PC-9 (cell line): ENCODE measurements around the gene PRR19. TPM values are rescaled to one million over a fixed set of nuclear protein-coding genes. Genes with fewer than 3 reads are reported as not detected.

ENCODE experiments used
- BruUV-seq: library from RNA; stranded (reverse); fragments of 400-500 nt; replicated peaks from 2 replicates; lab custom pipeline; 2021; lab: Mats Ljungman, UMichigan
- CTCF ChIA-PET: fragments of 300-600 bp; sonication (Branson Sonifier 250); formaldehyde crosslinking; loops from one replicate; lab custom pipeline; 2022; ENCODE audit warnings: antibody characterized with exemption; lab: Charles Lee
- POLR2A ChIA-PET: fragments of 300-600 bp; sonication (Branson Sonifier 250); formaldehyde crosslinking; loops from one replicate; lab custom pipeline; 2022; ENCODE audit warnings: antibody characterized with exemption; ENCODE audit not compliant: unreplicated experiment; lab: Charles Lee
- DNase-seq, 2 experiments: peaks; one replicate each; pipeline versions ENCODE4 v3.0.0 to v3.0.0-alpha.2; 2015 to 2022; ENCODE audit warnings: mixed read lengths in 1 of 2
- H2AFZ ChIP-seq: fragments of 200-600 bp; sonication (generic); 2 replicates; pipeline ENCODE4 v1.8.1; 2017; ENCODE audit warnings: antibody characterized with exemption
- H3F3A ChIP-seq: fragments of 200-600 bp; sonication (generic); 2 replicates; pipeline ENCODE4 v1.8.1; 2017; ENCODE audit warnings: antibody characterized with exemption, mild to moderate bottlenecking, low read depth; ENCODE audit not compliant: insufficient read depth
- H3K27ac ChIP-seq: fragments of 200-600 bp; sonication (generic); 2 replicates; pipeline ENCODE4 v1.6.1; 2016; ENCODE audit warnings: mixed run types
- H3K27me3 ChIP-seq: fragments of 200-600 bp; sonication (generic); 2 replicates; pipeline ENCODE4 v1.6.1; 2016; ENCODE audit warnings: low read depth, mixed run types; ENCODE audit not compliant: insufficient read depth
- H3K36me3 ChIP-seq: fragments of 200-600 bp; sonication (generic); 2 replicates; pipeline ENCODE4 v1.6.1; 2016; ENCODE audit warnings: low read depth, mixed run types
- H3K4me1 ChIP-seq: fragments of 200-600 bp; sonication (generic); replicated peaks from 2 replicates; pipeline ENCODE4 v1.6.1; 2016; ENCODE audit warnings: mixed run types; ENCODE audit not compliant: insufficient read depth
- H3K4me2 ChIP-seq: fragments of 200-600 bp; sonication (generic); 2 replicates; pipeline ENCODE4 v1.6.1; 2017; ENCODE audit warnings: mixed run types
- H3K4me3 ChIP-seq: fragments of 200-600 bp; sonication (generic); 2 replicates; pipeline ENCODE4 v1.6.1; 2016; ENCODE audit warnings: mixed run types
- H3K79me2 ChIP-seq: fragments of 200-600 bp; sonication (generic); 2 replicates; pipeline ENCODE4 v1.6.1; 2017; ENCODE audit warnings: low read depth, mixed run types
- H3K9me2 ChIP-seq: fragments of 200-600 bp; sonication (generic); 2 replicates; pipeline ENCODE4 v1.8.1; 2017; ENCODE audit warnings: mild to moderate bottlenecking; ENCODE audit not compliant: insufficient read depth
- H3K9me3 ChIP-seq: fragments of 200-600 bp; sonication (generic); 2 replicates; pipeline ENCODE4 v1.8.1; 2016; ENCODE audit warnings: low read depth; ENCODE audit not compliant: insufficient read depth
- H4K20me1 ChIP-seq: fragments of 200-600 bp; sonication (generic); 2 replicates; pipeline ENCODE4 v1.8.1; 2017; ENCODE audit not compliant: insufficient read depth
- EZH2 ChIP-seq: fragments of 200-600 bp; sonication (generic); IDR thresholded peaks from 2 replicates; pipeline ENCODE4 v1.8.0; 2017; ENCODE audit warnings: antibody characterized with exemption, low read depth
- intact Hi-C: fragments of 100-400 bp; cut with micrococcal nuclease; formaldehyde crosslinking; loops from one replicate; pipeline ENCODE4 v1.10.0; 2022; ENCODE audit not compliant: unreplicated experiment
- total RNA-seq: library from RNA; stranded (reverse); gene quantifications from 2 replicates; pipeline ENCODE4 v1.2.3, GENCODE V29; 2021
- TF ChIP-seq, protein P1 (sequence below): fragments of 200-600 bp; sonication (generic); conservative IDR thresholded peaks from 2 replicates; pipeline ENCODE4 v1.6.1; 2017; ENCODE audit warnings: mixed run types, antibody characterized with exemption, mild to moderate bottlenecking, moderate library complexity

PRR19 gene
- total RNA-seq, 1 experiment from 2014 or later, result 0.85 TPM

DNA sequence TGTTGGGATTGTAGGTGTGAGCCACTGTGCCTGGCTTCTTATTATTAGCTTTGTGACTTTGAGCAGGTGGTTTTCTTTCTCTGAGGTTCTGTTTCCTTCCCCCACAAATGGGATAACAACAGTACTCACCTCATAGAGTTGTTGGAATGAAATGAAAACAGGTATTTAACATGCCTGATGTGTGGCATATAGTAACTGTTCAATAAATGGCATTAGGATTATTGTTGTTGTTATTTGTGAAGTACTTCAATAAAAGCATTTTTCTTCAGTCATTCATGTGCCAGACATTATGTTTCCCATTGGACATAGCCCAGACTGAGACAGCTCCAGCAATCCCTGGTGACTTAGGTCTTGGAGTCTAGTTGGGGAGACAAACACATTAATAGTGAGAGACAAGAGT, 25.0 kb downstream of the PRR19 start:
- Histone ChIP-seq H3K4me1 (peaks cover 14% of the 10 kb centered on the region), H3K9me3 (no peaks in the 10 kb centered on the region), H4K20me1 (no peaks in the 10 kb centered on the region), H3K36me3 (no peaks in the 10 kb centered on the region), H3F3A (0 out of 2 replicates have a peak, but pooled peaks cover 6% of the 10 kb centered on the region), H3K4me3 (peak overlapping the region; percentile 94; the same call in 1 of the 2 replicates), H3K9me2 (no peaks in the 10 kb centered on the region), H3K27ac (no peak overlapping the region), H3K4me2 (peak overlapping the region; percentile 96), H3K79me2 (peaks cover 21% of the 10 kb centered on the region), H3K27me3 (no peaks in the 10 kb centered on the region), H2AFZ (no peak overlapping the region)
- CTCF ChIA-PET, result no interaction called here
- TF ChIP-seq EZH2, result no peak
- TF ChIP-seq, protein P1, sequence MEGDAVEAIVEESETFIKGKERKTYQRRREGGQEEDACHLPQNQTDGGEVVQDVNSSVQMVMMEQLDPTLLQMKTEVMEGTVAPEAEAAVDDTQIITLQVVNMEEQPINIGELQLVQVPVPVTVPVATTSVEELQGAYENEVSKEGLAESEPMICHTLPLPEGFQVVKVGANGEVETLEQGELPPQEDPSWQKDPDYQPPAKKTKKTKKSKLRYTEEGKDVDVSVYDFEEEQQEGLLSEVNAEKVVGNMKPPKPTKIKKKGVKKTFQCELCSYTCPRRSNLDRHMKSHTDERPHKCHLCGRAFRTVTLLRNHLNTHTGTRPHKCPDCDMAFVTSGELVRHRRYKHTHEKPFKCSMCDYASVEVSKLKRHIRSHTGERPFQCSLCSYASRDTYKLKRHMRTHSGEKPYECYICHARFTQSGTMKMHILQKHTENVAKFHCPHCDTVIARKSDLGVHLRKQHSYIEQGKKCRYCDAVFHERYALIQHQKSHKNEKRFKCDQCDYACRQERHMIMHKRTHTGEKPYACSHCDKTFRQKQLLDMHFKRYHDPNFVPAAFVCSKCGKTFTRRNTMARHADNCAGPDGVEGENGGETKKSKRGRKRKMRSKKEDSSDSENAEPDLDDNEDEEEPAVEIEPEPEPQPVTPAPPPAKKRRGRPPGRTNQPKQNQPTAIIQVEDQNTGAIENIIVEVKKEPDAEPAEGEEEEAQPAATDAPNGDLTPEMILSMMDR, result no peak
- no TSS peak for BruUV-seq
- POLR2A ChIA-PET, result interaction anchor here (0.6 to 0.7 kb wide), 2 partner anchors 82 to 84 kb away, joined by 3 to 4 read pairs; partner anchors contain the start of gene GSK3A
- DNase-seq, result no peak
- intact Hi-C loops, result loop anchor here (5.0 kb wide), 1 partner anchor 105 kb away; no protein-coding TSS in a partner anchor

DNA sequence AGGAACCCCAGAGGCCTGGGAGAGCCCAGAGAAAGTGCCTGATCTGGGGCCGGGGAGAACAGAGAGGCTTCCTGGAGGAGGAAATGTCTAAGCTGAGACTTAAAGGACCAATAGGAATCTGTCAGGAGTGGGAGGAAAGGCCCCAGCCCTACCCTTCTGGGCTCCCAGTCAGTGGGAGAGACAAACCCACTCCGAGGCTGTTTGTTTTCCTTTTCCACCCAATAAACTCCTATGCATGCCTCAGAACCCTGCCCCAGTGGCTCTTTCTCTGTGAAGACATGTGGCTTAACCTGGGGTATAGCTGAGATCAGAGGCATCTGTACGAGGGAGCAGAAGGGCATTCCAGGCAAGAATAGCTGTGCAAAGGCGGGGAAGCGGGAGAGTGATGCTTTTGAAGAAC, 25.4 kb downstream of the PRR19 start:
- intact Hi-C loops, result loop anchor here (5.0 kb wide), 1 partner anchor 105 kb away; no protein-coding TSS in a partner anchor
- no peak overlapping the region for H3K27ac ChIP-seq
- no peaks in the 10 kb centered on the region for H3K9me3 ChIP-seq
- H3K79me2 ChIP-seq, result peaks cover 21% of the 10 kb centered on the region
- POLR2A ChIA-PET, result interaction anchor here (0.6 to 0.7 kb wide), 2 partner anchors 82 to 85 kb away, joined by 3 to 4 read pairs; partner anchors contain the start of gene GSK3A
- H3K27me3 ChIP-seq, result no peaks in the 10 kb centered on the region
- H3K4me2 ChIP-seq, result peak overlapping the region; percentile 96
- H3K4me3 ChIP-seq, result no peak overlapping the region
- H3F3A ChIP-seq, result 0 out of 2 replicates have a peak, but pooled peaks cover 6% of the 10 kb centered on the region
- H2AFZ ChIP-seq, result no peak overlapping the region
- no peak for TF ChIP-seq EZH2
- TF ChIP-seq, protein P1, result no peak
- no peaks in the 10 kb centered on the region for H3K36me3 ChIP-seq
- peaks cover 14% of the 10 kb centered on the region for H3K4me1 ChIP-seq
- CTCF ChIA-PET, result no interaction called here
- DNase-seq, result no peak
- no TSS peak for BruUV-seq
- no peaks in the 10 kb centered on the region for H3K9me2 ChIP-seq
- no peaks in the 10 kb centered on the region for H4K20me1 ChIP-seq

DNA sequence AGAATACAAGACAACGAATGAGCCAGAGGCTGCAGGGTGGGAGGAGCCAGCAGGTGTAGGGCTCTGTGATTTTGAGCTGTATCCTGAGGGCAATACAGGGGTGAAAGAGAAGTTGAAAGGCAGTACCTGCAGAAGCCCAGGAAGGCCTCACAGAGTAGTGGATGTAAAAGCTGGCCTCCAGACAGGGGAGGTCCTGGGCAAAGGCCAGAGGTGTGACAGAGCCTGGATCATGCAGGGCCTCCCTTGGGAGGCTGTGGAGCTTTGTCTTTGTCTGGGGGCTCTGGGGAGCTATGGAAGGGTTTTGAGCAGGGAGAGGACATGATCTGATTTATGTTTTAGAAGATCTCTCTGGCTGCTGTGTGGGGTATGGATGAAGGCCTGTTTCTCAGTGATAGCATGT, 26.2 kb downstream of the PRR19 start:
- no TSS peak for BruUV-seq
- intact Hi-C loops, result loop anchor here (5.0 kb wide), 1 partner anchor 104 kb away; no protein-coding TSS in a partner anchor
- 0 out of 2 replicates have a peak, but pooled peaks cover 2% of the 10 kb centered on the region for H3F3A ChIP-seq
- POLR2A ChIA-PET, result interaction anchor here (0.5 to 0.7 kb wide), 2 partner anchors 183 to 444 kb away, joined by 3 to 6 read pairs; no protein-coding TSS in a partner anchor
- H3K4me1 ChIP-seq, result peaks cover 14% of the 10 kb centered on the region
- TF ChIP-seq, protein P1, result no peak
- TF ChIP-seq EZH2, result no peak
- no peak overlapping the region for H3K27ac ChIP-seq
- no peak overlapping the region for H3K4me3 ChIP-seq
- no peak overlapping the region for H3K4me2 ChIP-seq
- H3K9me3 ChIP-seq, result no peaks in the 10 kb centered on the region
- no peak for DNase-seq
- no peaks in the 10 kb centered on the region for H3K9me2 ChIP-seq
- CTCF ChIA-PET, result interaction anchor here (0.6 kb wide), 1 partner anchor 51 kb away, joined by 6 read pairs; no protein-coding TSS in a partner anchor
- H3K36me3 ChIP-seq, result no peaks in the 10 kb centered on the region
- no peaks in the 10 kb centered on the region for H4K20me1 ChIP-seq
- no peak overlapping the region for H2AFZ ChIP-seq
- H3K27me3 ChIP-seq, result no peaks in the 10 kb centered on the region
- H3K79me2 ChIP-seq, result peaks cover 21% of the 10 kb centered on the region
